NCI-H345 treated with DMSO at 0.1 percent for 48 hours (cell line): Measurements from ENCODE around the gene UGGT1.
"Not testable (repeated sequence)": the region's sequence is repeated elsewhere in the genome, so short reads cannot be mapped to it uniquely, and the experiment has no call there.

Experiments
- DNase-seq: peaks from one replicate; lab custom pipeline; 2025; ENCODE audit not compliant: unreplicated experiment; lab: John Stamatoyannopoulos, UW

The UGGT1 gene

DNA sequence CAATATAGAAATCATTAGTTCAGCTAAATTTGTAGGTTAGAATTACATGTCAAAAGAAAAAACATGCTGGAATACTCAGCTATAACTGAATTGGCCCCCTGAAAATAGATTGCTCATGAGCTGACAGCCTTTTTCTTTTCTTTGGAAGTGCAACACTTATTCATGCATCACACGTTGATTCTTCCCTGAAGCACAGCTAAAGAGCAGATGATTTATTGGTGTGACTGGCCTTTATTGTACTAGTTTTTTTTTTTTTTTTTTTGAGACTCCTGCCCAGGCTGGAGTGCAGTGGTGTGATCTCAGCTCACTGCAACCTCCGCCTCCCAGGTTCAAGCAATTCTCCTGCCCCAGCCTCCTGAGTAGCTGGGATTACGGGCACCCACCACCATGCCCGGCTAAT is 83.1 kb downstream of the UGGT1 start:
- DNase-seq, result not testable (repeated sequence)

DNA sequence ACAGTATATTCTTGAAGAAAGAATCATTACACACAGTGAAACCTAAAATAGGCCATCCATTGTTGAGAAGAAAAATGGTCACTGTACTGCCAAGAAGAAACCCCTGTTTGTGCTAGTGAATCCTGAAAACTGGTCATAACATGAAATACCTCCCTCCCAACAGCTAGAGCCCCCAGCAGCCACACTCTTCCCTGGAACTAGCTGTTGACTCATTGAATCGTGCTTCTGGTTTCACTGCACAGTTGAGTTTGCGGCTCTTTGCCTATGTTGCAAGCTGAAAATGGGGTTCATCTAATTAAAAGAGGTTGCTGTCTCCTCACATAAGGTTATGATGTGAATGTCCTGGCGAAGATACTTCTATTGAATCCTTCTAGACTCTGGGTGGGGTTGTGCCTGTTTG is 86.3 kb downstream of the UGGT1 start:
- no peak for DNase-seq

DNA sequence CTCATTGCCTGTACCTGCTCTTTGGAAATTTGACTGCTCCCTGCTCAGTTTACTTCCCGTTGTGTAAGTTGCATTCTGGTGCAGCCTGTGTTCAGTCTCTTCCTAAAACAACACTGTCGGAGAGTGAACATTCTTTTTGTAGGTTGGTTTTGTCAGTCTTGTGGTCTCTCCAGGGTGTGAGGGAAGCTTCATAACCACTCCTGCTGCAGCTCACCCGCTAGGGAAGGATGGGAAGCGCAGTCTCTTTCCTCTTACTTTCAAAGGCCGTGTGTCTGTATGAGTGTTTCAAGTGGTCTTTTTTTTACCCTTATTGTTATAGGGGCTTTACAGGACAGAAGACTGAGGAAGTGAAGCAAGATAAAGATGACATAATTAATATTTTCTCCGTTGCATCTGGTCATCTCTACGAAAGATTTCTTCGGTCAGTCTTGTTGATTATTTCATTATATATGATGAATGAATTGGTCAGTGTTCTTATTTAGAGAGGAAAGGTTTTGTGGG is 87.2 kb downstream of the UGGT1 start:
- no peak for DNase-seq

DNA sequence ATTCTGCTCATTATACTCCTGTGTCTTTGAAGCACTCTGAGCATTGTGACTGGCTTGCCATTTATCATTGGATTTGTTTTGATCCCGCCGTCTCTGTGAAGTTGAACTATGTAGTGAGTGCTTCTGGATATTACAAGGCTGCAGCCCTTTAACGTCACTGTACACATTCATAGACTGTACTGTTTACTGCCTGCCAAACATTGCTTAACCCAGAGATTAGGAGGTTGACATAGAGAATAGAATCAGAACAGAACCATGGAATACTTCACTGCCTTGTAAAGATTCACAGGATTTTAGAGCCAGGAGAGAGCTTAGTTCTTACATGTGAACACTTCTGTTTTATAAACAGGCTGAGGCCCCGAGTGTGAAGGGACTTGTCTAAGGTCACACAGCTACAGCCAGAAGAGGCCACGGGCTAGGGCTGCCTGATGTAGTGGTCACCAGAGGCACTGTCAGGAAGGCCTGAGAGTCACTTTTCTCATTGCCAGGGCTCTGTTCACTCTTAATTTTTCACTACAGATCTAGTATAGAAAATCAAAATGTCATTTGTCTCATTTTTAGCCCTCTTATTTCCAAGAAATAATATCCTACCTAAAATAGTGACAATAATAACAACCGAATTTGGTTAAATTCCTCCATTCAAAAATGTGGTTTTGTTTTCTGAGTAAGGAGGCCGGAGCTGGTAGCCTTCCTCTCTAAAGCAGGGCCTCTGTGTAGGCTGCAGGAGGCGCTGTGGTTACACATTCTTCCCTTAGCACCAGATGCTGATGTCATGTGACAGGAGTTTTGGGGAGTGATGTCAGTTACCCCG is 87.9 kb downstream of the UGGT1 start:
- peak; percentile 11 for DNase-seq

DNA sequence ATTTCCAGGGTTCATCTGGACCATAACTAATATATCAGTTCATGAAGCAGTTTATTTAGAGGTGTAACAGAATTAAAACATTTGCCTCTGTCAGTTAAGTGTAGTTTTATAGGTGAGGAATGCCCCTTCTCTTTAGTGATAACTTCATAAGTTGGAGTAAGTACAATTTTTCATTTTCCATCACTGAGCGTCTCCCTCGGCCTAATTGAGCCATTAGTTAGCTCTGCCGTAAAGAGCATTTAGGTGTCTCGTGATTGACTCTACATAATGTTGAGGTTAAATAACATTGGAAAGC is 88.4 kb downstream of the UGGT1 start:
- DNase-seq, result no peak

DNA sequence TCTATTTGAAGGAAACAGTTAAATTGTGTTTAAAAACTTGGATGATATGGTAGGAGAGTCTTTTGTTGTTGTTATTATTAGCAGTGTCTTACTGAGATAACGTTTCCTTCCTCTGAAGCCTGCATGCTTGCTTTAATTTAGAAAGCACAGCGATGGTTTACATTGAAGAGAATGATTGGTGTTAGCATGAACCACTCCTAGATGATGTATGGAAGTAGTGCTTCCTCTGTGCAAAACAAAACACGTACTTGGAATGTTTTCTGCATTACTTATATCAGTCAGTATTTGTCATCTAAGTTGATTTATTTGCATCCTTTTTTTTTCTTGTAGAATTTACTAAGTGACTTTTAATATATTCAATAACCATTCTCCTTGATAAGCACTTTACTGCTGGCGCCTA is 89.0 kb downstream of the UGGT1 start:
- no peak for DNase-seq

DNA sequence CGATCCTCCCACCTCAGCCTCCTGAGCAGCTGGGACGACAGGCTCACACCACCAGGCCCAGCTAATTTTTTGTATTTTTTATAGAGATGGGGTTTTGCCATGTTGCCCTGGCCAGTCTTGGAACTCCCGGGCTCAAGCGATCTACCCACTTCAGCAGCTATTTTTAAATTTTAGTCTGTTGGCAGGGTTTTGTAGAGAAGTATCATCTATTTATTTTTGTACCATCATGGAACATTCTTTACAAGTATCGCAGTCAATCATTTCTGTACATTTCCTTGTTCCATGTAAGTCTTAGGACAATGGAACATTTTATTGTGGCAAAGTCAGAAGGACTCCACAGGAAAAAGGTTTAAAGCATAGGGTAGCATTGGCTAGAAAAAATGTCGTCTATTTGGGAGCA is 94.6 kb downstream of the UGGT1 start:
- DNase-seq, result no peak

DNA sequence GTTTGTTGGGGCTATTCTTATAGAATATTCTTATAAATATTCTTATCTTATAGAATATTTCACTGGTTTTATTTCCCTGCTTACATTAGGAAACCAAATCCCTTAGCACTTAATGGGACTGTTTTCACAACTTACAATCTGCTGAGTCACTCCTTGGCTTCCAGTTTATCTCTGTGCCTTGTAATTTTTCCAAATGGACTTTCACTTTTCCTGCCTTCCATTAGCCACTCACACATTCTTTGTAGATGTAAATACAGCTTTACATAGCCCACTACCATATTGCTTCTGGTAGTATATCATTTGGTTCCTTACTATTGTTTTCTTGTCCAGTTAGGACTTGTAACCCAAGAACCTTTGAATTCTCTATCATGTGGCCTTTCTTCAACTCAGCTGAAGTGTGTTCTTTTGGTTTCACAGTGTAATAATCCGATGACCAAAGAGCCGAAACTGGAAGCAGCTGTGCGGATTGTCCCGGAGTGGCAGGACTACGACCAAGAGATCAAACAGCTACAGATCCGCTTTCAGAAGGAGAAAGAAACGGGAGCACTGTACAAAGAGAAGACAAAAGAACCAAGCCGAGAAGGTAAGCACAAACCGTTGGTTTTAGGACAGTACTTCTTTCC is 96.1 kb downstream of the UGGT1 start:
- no peak for DNase-seq

DNA sequence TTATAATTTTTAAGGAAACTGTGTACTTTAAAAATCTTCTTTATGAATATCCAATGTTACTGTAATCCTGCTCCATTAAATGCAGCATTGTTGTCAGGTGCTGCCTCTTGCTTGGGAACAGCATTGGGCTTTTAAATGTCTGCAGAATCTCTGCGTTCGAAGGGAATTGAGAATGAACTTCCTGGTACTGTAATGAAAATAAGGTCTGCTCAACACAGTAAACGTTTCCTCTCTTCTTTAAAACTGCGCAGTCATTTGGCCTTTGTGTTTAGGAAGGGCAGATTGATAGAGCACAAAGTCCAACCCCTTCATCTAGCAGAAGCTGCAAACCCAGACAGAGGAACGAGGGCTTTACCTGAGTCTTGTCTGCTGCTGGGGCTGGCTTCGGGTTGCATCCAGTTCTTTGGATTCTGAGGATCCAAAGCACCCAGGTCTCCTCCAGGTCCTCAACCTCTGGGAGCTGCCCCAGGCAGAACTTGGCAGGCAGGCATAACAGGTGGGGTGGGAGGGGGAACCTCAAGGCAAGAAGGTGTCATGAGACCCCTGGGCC is 104.5 kb downstream of the UGGT1 start:
- DNase-seq, result no peak

DNA sequence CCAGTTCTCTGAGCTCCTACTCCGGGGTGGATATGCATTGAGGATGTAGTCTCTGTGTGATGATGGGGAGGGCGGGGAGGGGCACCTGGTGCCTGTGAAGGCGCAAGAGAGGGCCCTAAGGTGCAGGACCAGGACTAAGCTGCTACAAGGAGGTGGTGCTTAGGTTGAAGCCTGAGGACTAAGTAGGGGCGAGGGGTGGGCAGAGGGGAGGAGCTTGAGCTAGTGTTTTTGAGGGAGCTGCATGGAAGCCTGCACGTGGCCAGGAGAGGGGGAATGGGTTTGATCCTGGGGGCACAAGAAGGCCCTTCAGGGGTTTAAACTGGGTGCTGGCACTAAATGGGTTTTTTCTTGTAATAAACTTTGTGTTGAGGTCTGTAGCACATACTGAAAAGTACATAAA is 105.0 kb downstream of the UGGT1 start:
- no peak for DNase-seq

DNA sequence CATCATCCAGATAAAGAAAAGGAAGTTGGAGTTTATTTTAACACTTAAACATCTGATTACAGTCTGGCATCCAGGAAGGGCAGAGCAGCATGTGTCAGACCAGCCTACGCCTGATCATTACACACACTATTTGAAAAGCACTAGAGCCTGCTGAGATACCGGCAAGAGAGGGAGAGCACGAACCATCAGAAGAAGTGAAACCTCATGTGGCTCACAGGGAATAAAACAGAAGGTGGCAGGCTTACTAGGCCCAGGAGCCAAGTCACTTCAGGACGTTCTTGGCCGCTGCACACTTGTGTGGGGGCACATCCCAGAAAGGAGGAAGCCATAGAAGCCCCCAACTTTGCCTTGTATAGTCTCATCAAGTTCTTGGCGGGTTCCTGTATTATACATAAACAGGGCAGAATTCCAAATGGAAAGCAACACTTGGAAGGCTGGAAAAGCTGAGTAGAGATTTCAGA is 105.5 kb downstream of the UGGT1 start:
- peak; percentile 16 for DNase-seq

DNA sequence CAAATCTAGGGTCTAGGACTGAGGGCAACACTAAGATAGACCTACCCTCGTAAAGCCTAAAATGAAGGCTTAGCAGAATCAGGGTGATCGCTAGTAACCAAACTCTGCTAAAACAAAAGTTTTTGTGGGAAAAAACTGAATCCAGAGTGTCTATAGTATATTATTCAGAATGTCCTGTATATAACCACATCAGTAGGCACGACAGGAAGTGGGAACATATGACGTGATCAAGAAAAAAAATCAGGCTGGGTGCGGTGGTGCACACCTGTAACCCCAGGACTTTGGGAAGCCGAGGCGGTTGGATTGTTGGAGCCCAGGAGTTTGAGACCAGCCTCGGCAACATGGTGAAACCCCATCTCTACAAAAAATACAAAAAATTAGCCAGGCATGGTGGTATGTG is 106.1 kb downstream of the UGGT1 start:
- DNase-seq, result no peak

DNA sequence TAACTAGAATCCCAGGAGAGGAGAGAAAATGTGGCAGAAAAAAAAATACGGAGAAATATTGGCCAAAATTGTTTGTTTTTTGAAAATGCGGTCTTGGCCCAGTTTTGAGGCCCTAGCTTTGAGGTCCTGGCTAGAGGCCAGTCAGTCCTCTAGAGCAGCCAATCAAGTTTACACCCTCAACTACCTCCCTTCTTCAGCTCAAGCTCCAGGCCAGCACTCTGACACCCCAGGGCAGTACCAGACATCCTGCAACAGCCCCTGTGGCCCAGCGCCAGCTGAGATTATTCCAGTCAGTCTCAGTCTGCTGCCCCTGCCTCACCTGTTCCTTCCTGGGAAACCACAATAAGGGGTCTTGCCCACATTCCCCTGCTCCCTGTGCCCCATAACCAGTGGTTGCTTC is 107.7 kb downstream of the UGGT1 start:
- no peak for DNase-seq

DNA sequence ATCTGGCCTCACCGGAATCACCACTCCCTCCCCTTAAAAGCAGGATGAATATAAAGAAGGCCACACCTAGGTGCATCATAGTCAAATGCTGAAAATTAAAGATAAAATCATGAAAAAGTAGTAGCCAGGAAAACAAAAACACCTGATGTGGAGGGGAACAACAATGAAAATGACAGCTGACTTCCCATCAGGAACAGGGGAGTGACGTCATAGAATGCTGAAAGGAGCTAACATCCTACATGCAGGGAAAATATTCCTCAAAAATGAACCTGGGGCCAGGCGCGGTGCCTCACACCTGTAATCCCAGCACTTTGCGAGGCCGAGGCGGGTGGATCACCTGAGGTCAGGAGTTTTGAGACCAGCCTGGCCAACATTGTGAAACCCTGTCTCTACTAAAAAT is 108.1 kb downstream of the UGGT1 start:
- no peak for DNase-seq

DNA sequence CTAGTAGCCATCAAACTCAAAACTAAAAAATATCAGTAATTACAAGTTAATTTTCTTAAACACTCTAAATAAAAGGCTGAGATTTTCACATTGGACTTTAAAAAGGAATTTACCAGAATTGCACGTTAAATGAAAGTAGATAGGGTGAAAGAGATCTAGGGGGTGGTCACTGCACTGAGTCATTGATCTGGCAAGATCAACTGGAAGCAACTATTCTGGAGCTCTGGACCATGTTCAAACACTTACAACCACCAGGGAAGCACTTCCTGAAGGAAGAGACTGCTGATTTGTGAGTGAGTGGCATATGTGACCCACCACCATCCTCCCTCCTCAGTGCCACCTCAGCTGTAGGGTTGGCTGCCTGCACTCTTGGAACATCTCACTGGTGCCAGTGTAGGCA is 111.8 kb downstream of the UGGT1 start:
- no peak for DNase-seq

DNA sequence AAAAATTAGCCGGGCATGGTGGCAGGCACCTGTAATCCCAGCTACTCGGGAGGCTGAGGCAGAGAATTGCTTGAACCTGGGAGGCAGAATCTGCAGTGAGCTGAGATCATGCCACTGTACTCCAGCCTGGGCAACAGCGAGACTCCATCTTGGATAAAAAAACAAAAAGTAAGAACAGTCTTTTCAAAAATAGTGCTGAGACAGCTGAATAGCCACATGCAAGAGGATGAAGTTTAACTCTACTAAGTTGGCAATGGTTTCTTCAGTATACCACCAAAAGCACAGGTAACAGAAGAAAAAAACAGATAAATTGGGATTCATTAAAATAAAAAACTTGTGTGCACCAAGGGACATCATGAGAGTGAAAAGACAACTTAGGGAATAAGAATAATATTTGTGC is 115.2 kb downstream of the UGGT1 start:
- DNase-seq, result no peak

DNA sequence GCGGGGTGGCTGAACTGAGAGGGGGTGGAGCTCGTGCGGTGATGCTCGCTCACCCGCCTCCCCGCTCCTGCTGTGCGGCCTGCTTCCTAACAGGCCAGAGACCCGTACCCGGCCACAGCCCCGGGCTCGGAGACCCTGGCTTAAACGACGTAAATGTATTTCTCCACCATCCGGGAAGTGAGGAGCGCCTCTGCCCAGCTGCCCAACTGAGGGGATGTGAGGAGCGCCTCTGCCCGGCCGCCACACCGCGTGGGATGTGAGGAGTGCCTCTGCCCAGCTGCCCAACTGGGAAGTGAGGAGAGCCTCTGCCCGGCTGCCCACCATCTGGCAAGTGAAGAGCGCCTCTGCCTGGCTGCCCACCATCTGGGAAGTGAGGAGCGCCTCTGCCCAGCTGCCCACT is 117.0 kb downstream of the UGGT1 start:
- DNase-seq, result no peak

DNA sequence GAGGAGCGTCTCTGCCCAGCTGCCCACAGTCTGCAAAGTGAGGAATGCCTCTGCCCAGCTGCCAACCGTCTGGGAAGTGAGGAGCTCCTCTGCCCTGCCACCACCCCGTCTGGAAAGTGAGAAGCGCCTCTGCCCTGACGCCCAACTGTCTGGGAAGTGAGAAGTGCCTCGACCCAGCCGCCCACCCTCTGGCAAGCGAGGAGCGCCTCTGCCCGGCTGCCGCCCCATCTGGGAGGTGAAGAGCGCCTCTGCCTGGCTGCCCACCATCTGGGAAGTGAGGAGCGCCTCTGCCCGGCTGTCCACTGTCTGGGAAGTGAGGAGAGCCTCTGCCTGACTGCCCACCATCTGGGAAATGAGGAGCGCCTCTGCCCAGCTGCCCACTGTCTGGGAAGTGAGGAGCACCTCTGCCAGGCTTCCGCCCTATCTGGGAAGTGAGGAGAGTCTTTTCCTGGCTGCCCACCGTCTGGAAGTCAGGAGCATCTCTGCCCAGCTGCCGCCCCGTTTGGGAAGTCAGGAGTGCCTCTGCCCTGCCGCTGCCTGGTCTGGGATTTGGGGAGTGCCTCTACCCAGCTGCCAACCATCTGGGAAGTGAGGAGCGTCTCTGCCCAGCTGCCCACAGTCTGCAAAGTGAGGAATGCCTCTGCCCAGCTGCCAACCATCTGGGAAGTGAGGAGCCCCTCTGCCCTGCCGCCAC is 117.8 kb downstream of the UGGT1 start:
- DNase-seq, result not testable (repeated sequence)

DNA sequence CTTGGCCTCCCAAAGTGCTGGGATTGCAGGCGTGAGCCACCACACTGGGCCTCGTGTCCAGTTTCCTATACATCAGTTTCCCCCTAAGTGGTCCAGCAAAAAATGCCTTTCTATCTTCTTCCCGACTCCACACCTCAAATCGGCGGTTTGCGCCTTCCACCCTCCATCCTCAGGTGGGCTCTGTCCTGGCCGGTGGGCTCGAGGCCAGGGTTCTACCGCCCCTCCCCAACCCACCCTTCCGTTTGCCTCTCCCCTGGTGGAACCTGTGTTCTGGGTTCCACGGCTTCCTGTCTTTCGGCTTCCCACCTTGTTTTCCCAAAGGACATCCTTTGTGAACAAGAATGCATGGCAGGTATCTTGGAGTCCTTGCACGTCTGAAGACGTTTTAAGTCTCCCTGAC is 123.3 kb downstream of the UGGT1 start:
- no peak for DNase-seq

DNA sequence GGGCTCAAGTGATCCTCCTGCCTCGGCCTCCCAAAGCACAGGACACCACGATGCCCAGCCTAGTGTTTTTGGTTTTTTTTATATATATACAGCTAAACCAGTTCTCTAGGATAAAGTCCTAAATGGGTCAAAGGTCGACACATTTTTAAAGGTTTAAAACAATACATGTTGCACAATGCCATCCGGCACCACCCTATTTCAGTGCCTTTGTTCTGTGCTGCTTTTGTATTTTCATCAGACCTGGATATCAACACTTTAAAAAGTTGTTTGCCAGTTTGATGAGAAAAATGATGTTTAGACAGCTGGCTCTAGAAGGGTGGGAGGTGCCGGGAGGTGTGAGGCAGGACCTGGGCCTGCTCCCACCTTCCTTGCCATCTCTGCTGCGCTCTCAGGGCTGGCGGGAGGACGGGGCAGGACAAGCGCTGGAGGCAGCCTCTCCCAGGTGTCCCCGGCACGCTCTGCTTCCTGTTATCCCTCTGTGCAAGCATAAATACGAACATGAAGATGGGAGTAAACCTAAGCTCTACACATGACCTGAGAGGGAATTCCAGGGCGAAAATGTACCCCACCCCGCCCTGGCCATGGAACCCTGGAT is 124.0 kb downstream of the UGGT1 start:
- no peak for DNase-seq

DNA sequence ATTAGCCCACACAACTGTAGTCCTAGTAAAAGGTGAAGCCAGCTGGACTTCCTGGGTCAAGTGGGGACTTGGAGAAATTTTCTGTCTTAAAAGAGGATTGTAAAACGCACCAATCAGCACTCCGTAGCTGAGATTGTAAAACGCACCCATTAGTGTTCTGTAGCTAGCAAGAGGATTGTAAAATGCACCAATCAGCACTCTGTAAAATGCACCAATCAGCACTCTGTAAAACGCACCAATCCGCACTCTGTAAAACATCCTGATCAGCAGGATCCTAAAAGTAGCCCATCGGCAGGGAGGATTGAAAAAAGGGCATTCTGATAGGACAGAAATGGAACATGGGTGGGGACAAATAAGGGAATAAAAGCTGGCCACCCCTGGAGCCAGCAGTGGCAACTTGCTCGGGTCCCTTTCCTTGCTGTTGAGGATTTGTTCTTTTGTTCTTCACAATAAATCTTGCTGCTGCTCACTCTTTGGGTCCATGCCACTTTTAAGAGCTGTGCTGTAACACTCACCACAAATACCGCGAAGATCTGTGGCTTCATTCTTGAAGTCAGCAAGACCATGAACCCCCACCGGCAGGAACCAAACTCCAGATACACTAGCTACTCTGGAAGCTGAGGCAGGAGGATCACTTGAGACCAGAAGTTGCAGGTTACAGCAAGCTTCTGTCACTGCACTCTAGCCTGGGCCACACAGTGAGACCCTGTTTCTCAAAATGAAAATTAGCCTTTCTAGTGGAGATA is 125.1 kb downstream of the UGGT1 start:
- DNase-seq, result no peak
